Right lobe of liver (tissue), 4 donors: ENCODE results near the gene STXBP4.

Experiments used
- CTCF ChIP-seq, 4 donors: fragments of 200-600 bp in 3 of 4; fragments of 450-650 bp in 1 of 4; IDR thresholded peaks; one replicate each; pipeline versions ENCODE4 v1.5.1 to v1.8.0; 2016 to 2022; ENCODE audit warnings: antibody characterized with exemption in 4 of 4, mild to moderate bottlenecking in 2 of 4
- POLR2A ChIP-seq: fragments of 450-650 bp; IDR thresholded peaks from one replicate; pipeline ENCODE4 v1.6.1; 2017; ENCODE audit warnings: antibody characterized with exemption, mild to moderate bottlenecking
- donor health status: DM: no; HTN: no; CAD: no.
- donor health status: DM: no; HTN: no; CAD: no.
- donor health status: DM: no; HTN: yes; CAD: no.

GRCh38 chr17:55200904-55201303, 232.3 kb downstream of the STXBP4 start:
- TF ChIP-seq POLR2A (no peak), CTCF (IDR thresholded peaks at IDR 0.05) (no peak)
